KG1 (cell line): ENCODE results near the gene DHCR24.
"Not testable (repeated sequence)": the region's sequence is repeated elsewhere in the genome, so short reads cannot be mapped to it uniquely, and the experiment has no call there.

ENCODE experiments used
- DNase-seq: peaks from one replicate; lab custom pipeline; 2025; lab: John Stamatoyannopoulos, UW

DHCR24 gene

GRCh38 chr1:54887665-54888071, 673 bp upstream of the DHCR24 start:
- DNase-seq = no peak

DNA sequence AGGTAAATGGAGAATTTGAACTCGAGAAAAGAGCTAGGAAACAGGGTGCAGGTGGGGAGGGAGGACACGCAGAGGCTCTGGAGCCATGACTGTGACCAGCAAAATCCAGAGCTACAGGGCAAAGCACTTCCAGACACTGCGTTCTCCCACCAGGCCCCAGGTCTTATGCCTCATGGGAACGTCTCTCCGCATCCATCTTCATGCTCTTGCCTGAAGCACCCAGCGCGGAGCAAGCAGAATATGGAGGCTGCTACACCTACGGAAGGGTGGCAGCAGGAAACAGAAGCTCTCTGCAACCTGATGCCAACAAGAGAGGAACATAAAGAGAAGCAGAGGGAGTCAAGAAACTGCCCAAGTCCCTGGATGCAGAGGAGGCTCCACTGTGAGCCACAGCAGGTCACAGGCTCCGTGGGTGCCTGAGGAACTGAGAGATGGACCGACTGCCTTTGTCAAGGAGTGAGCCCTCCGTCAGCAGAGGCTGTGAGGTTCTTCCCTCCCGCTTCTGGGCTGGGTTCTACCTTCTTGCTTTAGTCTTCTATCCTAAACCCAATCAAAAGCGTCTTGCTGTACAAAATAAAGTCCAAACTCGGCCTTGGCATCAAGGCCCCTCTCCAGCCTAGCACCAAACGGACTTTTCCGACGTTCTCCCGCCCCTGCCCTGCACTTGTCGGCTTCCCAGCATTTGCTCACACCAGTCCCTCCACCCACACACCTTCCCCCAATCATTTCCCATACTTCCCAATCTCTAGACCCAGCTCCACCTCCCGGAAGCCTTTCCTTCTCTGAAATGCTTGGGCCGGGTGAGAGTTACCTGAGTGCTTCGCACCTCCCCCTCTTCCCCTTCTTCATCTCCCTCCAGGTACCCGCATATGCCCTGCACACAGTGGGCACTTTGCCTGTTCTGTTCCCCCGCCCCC, 930 bp downstream of the DHCR24 start:
- DNase-seq = no peak

DNA sequence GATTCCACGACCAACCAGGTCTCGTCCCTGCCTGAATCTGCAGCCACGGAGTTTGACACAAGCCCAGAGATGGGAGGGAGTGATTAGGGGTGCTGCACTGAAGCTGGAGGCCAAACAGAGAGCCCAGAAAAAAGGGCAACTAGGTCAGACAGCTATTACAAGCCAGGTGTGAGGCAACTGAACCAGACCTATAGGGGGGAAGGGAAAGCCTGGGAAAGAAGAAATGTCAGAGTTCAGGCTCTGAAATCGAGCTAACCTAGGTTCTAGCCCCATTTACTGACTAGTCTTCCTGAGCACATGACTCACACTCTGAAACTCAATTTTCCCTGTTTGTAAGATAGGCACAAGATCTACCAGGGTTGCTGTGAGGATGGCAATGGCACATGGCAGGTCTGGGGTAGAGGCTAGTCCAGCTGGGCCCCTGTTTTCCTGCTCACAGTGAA, 1.7 kb downstream of the DHCR24 start:
- DNase-seq = no peak

DNA sequence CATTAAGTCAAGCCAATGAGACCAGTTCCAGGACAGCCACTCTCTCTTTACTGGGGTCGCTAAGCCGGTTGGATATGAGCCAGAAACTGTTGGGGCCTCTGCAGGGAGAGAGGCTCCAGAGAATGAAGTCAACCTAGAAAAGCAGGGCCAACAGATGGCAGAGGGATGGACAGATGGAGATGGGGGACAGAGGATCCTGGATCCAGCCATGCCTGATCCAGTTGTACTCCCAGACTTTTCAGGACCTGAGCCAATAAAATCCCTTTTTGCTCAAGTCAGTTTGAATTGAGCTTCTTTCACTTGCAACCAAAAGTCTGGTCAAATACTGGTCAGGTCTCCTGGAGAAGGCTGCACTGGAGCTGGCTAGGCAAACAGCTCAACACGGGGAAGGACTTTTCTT, 2.2 kb downstream of the DHCR24 start:
- no peak for DNase-seq

- no peak for DNase-seq
Measured at GRCh38 chr1:54884135-54884586, 2.8 kb downstream of the DHCR24 start.

GRCh38 chr1:54883349-54884102, 3.5 kb downstream of the DHCR24 start:
- no peak for DNase-seq

- no peak for DNase-seq
Measured at GRCh38 chr1:54882519-54882918, 4.5 kb downstream of the DHCR24 start.

DNA sequence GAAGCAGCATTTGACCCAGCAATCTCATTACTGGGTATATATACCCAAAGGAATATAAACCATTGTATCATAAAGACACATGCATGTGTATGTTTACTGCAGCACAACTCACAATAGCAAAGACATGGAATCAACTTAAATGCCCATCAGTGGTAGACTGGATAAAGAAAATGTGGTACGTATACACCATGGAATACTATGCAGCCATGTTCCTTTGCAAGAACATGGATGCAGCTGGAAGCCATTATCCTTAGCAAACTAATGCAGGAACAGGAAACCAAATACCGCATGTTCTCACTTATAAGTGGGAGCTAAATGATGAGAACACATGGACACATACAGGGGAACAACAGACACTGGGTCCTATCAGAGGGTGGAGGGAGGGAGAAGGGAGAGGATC, 5.4 kb downstream of the DHCR24 start:
- not testable (repeated sequence) for DNase-seq

DNA sequence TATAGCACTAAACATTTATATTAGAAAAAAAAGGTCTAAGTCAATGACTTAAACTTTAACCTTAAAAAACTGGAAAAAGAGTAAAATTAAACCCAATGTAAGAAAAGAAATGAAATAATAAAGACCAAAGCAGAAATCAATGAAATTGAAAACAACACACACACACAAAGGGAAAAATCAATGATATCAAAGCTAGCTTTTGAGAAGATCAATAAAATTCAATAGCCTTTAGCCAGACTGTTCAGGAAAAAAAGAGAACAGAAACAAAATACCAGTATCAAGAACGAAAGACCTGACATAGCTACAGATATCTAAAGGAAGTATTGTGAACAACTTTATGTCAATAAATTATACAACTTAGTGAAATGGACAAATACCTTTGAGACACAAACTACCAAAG, 7.1 kb downstream of the DHCR24 start:
- DNase-seq = no peak

DNA sequence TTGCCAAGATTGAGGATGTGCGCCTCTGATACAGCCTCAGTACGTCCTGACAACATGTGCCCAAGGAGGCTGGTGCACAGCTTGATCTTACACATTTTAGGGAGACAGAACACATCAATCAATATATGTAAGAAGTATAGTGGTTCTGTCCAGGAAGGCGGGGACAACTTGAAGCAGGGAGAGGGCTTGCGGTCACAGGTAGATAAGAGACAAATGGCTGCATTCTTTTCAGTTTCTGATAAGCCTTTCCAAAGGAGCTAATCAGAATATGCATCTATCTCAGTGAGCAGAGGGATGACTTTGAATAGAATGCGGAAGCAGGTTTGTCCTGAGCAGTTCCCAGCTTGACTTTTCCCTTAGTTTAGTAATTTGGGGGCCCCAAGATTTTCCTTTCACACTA, 10.2 kb downstream of the DHCR24 start:
- no peak for DNase-seq

- DNase-seq = no peak
Measured at GRCh38 chr1:54875000-54875399, 12.0 kb downstream of the DHCR24 start.

- no peak for DNase-seq
Measured at GRCh38 chr1:54874079-54874830, 12.7 kb downstream of the DHCR24 start.

DNA sequence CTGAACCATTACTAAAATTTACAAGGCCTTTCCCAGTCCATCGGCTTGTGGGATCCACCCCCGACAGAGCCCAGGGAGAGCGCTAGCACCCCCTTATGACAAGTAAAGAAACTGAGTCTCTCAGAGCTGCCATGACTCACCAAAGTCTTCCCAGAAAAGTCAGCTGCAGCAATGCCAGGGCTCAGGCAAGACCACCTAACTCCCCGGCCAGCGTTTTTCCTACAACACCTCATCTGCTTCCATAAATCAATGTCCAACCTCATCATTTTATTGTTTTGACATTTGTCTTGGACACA, 15.0 kb downstream of the DHCR24 start:
- DNase-seq = no peak

- DNase-seq = no peak
Measured at GRCh38 chr1:54871275-54872035, 15.5 kb downstream of the DHCR24 start.

GRCh38 chr1:54870869-54871268, 16.1 kb downstream of the DHCR24 start:
- no peak for DNase-seq

DNA sequence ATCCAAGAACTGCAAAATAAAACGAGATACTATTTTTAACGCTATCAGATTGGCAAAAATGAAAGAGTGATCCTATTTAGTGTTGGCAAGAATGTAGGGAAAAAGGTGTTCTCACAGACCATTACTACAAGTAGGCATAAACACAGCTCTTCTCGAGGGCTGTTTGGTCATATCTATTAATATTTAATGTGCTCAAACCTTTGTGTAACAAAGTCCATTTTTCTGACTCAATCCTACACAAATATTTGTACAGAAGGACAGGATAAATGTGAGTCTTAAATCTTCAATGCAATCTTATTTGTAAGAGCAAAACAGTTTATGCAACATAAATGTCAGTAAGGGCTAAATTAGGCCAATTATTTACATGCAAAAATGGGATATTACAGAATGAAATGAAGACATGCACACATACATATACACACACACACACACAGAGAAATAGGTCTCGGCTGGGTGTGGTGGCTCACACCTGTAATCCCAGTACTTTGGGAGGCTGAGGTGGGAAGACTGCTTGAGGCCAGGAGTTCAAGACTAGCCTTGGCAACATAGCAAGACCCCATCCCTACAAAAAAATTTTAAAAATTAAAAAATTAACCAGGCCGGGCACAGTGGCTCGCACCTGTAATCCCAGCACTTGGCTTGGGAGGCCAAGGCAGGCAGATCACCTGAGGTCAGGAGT, 17.7 kb downstream of the DHCR24 start:
- no peak for DNase-seq

DNA sequence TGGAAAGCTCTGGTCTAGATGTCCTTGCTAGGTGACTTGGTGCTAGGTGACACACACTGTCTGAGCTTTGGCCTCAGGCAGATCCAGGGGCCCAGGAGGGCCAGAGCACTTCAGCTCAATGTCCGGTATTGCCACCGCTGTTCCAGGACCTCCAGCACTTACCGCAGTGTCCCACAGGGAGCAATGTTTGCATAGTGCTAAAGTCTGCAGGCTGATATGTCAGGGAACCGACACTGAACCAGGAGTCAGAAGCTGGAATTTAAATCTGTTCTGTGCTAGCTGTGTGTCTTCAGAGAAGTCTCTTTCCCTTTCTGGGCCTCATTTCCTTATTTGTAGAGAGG, 19.3 kb downstream of the DHCR24 start:
- DNase-seq = no peak

- no peak for DNase-seq
Measured at GRCh38 chr1:54866801-54867716, 19.9 kb downstream of the DHCR24 start.

DNA sequence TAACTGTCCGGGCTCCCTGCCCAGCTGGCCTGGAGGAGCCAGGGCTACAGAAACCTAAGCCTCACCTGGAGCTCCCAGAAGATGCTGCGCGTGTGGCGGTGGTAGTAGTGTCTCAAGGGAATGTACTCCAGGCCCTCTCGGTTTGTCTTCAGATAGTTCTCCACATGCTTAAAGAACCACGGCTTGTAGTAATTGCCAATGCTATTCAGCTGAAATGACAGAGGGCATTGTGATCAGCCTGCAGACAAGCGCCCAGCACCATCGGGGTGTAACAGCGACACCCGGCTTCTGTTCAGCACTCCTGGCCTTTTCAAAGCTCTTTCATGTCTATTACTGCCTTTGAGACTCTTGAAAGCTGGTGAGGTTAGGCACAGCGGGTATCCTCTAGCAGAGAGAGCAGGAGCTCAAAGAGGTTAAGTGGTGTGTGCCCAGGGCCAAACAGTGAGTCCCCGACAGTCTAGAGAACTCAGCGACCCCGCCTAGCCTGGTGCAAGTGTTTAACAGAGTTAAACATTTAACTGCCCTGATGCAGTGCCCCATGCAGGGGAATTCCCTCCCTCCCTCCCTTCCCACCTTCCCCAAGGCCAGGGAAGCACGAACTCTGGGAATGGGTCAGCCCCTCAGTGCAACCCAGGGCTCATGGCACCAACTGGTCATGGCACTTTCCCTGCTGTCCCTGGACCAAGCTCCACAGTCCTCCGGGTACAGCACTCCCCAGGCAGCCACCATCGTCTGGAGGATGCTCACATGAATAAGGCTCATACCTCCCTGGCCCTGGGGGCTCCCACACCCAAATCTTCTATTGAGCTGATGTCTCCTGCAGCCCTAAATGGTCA, 21.5 kb downstream of the DHCR24 start:
- DNase-seq = no peak
